ENCODE data around the gene CFAP91.

CFAP91 gene

DNA sequence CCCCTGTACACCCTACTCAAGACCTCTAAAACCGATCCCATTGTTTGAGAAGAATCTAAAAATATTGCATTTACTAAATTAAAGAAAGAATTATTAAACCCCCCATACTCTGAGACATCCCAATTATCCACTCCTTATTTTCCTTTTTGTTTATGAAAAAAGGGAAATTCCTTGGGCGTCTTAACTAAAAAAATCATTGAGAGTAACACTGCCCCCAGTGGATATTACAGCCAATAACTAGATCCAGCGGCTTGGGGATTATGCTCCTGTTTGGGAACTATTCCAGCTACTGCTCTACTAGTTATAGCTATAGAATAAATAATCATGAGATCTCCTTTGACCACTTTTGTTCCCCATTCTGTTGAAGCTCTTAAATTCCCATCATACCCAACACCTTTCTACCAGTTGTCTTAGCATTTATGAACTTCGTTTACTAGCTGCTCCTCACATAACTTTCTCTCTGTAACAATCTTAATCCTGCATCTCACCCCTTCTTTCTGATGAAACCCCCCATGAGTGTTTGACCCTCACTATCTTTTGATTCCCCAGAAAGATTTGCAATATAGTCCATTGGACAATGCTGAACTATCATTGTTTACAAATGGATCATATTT is 12.7 kb upstream of the CFAP91 start:
- no peak overlapping the region for H3K4me3 ChIP-seq (ENCODE audit: low read length, poor library complexity, severe bottlenecking)
- H3K79me2 ChIP-seq (ENCODE audit: insufficient read depth, low read length): no peaks in the 10 kb centered on the region
- no peak overlapping the region for H3K9ac ChIP-seq (ENCODE audit: low read depth, low read length, poor library complexity, severe bottlenecking)
- no peaks in the 10 kb centered on the region for H3K36me3 ChIP-seq (ENCODE audit: insufficient read depth, low read length)
- no peak overlapping the region for H2AFZ ChIP-seq (ENCODE audit: low read length)
- no peaks in the 10 kb centered on the region for H3K4me1 ChIP-seq (ENCODE audit: insufficient read depth, low read length, poor library complexity, severe bottlenecking)
- peaks cover 9% of the 10 kb centered on the region for H3K27me3 ChIP-seq (ENCODE audit: insufficient read depth, low read length, poor library complexity, severe bottlenecking)
- H3K9me2 ChIP-seq (replicated peaks; ENCODE audit: low read depth, low read length): no peaks in the 10 kb centered on the region
- H3K9me3 ChIP-seq (ENCODE audit: insufficient read depth, low read depth, low read length): no peaks in the 10 kb centered on the region
- no peaks in the 10 kb centered on the region for H4K20me1 ChIP-seq (ENCODE audit: insufficient read depth, low read length, poor library complexity, severe bottlenecking)
- TF ChIP-seq, protein P1, sequence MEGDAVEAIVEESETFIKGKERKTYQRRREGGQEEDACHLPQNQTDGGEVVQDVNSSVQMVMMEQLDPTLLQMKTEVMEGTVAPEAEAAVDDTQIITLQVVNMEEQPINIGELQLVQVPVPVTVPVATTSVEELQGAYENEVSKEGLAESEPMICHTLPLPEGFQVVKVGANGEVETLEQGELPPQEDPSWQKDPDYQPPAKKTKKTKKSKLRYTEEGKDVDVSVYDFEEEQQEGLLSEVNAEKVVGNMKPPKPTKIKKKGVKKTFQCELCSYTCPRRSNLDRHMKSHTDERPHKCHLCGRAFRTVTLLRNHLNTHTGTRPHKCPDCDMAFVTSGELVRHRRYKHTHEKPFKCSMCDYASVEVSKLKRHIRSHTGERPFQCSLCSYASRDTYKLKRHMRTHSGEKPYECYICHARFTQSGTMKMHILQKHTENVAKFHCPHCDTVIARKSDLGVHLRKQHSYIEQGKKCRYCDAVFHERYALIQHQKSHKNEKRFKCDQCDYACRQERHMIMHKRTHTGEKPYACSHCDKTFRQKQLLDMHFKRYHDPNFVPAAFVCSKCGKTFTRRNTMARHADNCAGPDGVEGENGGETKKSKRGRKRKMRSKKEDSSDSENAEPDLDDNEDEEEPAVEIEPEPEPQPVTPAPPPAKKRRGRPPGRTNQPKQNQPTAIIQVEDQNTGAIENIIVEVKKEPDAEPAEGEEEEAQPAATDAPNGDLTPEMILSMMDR (conservative IDR thresholded peaks at IDR 0.05; ENCODE audit: low read length): peak; percentile 74
- TF ChIP-seq EZH2phosphoT487 (IDR thresholded peaks at IDR 0.05; ENCODE audit: borderline replicate concordance): no peak
- H3K4me2 ChIP-seq (ENCODE audit: low read depth, low read length, poor library complexity, severe bottlenecking): no peak overlapping the region
- H3F3A ChIP-seq (ENCODE audit: low read depth): no peaks in the 10 kb centered on the region

DNA sequence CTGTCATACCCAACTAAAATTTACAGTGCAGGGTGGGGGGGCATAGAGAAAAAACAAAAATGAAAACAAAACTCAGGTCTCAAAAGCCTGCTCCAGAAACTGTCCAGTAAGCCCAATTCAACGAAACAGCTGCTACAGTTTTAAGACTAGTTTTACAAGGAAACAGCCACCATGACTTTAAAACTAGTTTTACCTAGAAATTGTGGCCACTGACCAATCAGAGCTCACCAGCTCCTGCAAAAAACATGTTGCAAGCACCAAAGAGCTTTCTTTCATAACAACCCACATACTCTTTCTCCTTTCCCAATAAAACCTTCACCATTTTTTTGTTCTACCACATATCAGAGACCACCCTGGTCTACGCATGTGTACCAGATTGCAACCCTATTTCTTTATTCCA is 7.3 kb upstream of the CFAP91 start:
- no peak for TF ChIP-seq EZH2phosphoT487 (IDR thresholded peaks at IDR 0.05; ENCODE audit: borderline replicate concordance)
- TF ChIP-seq, protein P1 (conservative IDR thresholded peaks at IDR 0.05; ENCODE audit: low read length): no peak

DNA sequence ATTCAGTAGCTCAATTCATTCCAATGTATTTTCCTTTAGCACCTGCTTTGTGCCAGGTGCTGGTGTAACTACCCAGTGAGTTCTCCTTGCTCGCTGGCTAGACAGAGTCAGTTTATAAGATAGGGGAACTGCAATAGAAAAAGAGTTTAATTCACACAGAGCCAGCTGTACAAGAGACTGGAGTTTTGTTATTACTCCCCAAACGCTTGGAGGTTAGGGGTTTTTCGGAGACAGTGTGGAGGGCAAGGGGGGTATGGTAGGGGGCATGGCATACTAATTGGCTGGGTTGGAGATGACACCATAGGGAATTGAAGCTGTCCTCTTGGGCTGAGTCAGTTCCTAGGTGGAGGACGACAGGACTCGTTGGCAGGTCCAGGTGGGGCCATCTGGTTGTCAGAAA is 5.4 kb upstream of the CFAP91 start:
- no peak overlapping the region for H2AFZ ChIP-seq (ENCODE audit: low read length)
- H3K79me2 ChIP-seq (ENCODE audit: insufficient read depth, low read length): no peaks in the 10 kb centered on the region
- H3K9ac ChIP-seq (ENCODE audit: low read depth, low read length, poor library complexity, severe bottlenecking): no peak overlapping the region
- H3K9me3 ChIP-seq (ENCODE audit: insufficient read depth, low read depth, low read length): no peaks in the 10 kb centered on the region
- H3K4me1 ChIP-seq (ENCODE audit: insufficient read depth, low read length, poor library complexity, severe bottlenecking): no peaks in the 10 kb centered on the region
- peaks cover 7% of the 10 kb centered on the region for H3K27me3 ChIP-seq (ENCODE audit: insufficient read depth, low read length, poor library complexity, severe bottlenecking)
- no peak overlapping the region for H3K4me3 ChIP-seq (ENCODE audit: low read length, poor library complexity, severe bottlenecking)
- no peaks in the 10 kb centered on the region for H4K20me1 ChIP-seq (ENCODE audit: insufficient read depth, low read length, poor library complexity, severe bottlenecking)
- H3F3A ChIP-seq (ENCODE audit: low read depth): no peaks in the 10 kb centered on the region
- no peak overlapping the region for H3K4me2 ChIP-seq (ENCODE audit: low read depth, low read length, poor library complexity, severe bottlenecking)
- no peaks in the 10 kb centered on the region for H3K9me2 ChIP-seq (replicated peaks; ENCODE audit: low read depth, low read length)
- TF ChIP-seq, protein P1 (conservative IDR thresholded peaks at IDR 0.05; ENCODE audit: low read length): no peak
- no peak for TF ChIP-seq EZH2phosphoT487 (IDR thresholded peaks at IDR 0.05; ENCODE audit: borderline replicate concordance)
- H3K36me3 ChIP-seq (ENCODE audit: insufficient read depth, low read length): no peaks in the 10 kb centered on the region

More for the DNA sequence above, 7.3 kb upstream of the CFAP91 start:
- no peak overlapping the region for H3K4me3 ChIP-seq (ENCODE audit: low read length, poor library complexity, severe bottlenecking)
- no peaks in the 10 kb centered on the region for H3F3A ChIP-seq (ENCODE audit: low read depth)
- no peak overlapping the region for H2AFZ ChIP-seq (ENCODE audit: low read length)
- no peaks in the 10 kb centered on the region for H3K36me3 ChIP-seq (ENCODE audit: insufficient read depth, low read length)
- peaks cover 7% of the 10 kb centered on the region for H3K27me3 ChIP-seq (ENCODE audit: insufficient read depth, low read length, poor library complexity, severe bottlenecking)
- no peak overlapping the region for H3K4me2 ChIP-seq (ENCODE audit: low read depth, low read length, poor library complexity, severe bottlenecking)
- H4K20me1 ChIP-seq (ENCODE audit: insufficient read depth, low read length, poor library complexity, severe bottlenecking): no peaks in the 10 kb centered on the region
- no peak overlapping the region for H3K9ac ChIP-seq (ENCODE audit: low read depth, low read length, poor library complexity, severe bottlenecking)
- H3K9me3 ChIP-seq (ENCODE audit: insufficient read depth, low read depth, low read length): no peaks in the 10 kb centered on the region
- no peaks in the 10 kb centered on the region for H3K9me2 ChIP-seq (replicated peaks; ENCODE audit: low read depth, low read length)
- H3K79me2 ChIP-seq (ENCODE audit: insufficient read depth, low read length): no peaks in the 10 kb centered on the region
- H3K4me1 ChIP-seq (ENCODE audit: insufficient read depth, low read length, poor library complexity, severe bottlenecking): no peaks in the 10 kb centered on the region

Measured in Loucy (cell line).